Mammary microvascular endothelial cell (primary cell): ENCODE measurements around the gene EVC. TPM values are rescaled to one million over a fixed set of nuclear protein-coding genes. Genes with fewer than 3 reads are reported as not detected.

Source experiments
- total RNA-seq: library from RNA; depleted of rRNA; stranded (reverse); fragments of >200 nt; gene quantifications from 2 replicates; pipeline ENCODE4 v1.2.3, GENCODE V29; 2015

Gene EVC
- total RNA-seq: 9.1 and 9.3 TPM in 2 replicates

DNA sequence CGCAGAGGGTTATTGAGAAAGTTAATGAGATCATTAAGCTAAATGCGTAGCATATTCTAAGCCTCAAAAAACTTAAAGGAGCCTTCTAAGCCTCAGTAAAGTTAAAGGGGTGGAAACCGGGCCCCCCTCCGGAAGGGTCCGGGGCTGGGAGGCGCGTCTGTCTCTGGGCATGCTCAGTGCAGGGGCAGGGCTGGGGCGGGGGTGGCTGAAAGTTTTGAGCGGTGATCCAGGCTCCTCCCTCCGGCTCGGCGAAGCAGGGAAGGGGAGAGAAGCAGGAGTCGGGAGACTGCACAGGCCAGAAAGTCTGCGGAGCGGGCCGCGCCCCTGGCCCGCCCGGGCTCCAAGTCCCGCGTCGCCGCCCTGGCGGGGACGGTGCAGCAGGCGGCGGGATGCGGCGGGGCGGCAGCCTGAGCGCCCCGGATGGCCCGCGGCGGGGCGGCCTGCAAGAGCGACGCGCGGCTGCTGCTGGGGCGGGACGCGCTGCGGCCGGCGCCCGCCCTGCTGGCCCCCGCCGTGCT is at the start of gene EVC:
EVC (plus strand) TSS at position 241 of the 518 bp plus-strand sequence; CDS start at position 421, 180 bp downstream.

DNA sequence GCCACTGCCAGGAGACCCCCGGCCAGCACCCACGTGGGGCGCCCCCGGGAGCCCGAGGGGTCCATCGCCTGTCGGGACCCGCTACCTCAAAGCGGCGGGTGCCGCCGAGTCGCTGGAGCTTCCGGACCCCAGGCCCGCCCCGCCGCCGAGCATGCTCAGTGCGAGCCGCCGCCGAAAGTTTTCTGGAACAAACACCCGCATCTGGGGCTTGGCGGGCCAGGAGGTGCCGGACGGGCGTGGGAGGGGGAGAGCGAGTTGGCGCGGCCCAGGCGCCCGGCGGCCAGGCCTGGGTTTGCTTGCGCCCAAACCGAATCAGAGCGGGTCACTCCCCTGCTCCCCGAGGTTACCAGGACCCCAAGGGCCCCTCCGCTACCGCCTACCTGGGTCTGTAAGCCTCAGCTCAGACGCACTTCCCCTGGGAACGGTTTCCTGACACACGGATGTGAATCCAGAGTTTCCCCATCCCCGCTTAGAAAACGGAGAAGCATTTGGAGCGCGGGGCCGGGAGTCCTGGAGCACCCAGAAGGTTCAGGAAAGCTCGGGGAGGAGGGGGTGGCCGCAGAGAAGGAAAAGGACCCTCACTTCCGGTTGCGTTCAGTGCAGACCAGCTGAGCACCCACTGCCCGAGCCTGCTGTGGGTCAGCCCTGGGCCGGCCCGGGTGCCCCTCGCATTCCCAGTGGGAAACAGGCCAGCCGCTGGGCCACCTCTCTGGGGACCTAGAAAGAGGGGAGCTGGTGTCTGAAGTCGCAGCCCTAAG is 2.4 kb upstream of the EVC start, which contains the start of gene EVC2:
EVC2 (minus strand) TSS at position 111 of the 758 bp plus-strand sequence; CDS start at position 65, 46 bp downstream.

Other genes with a start within 250 kb of the EVC start
- gene EVC2, start 2.6 kb upstream of the EVC start, total RNA-seq: 2.5 TPM in 2 replicates
- gene CRMP1, start 181.9 kb downstream of the EVC start, total RNA-seq: 0.05 TPM in 1 of 2 replicates, not detected in the other